Measurements from ENCODE around the gene ZNF423.

- no peak for TF ChIP-seq POLR2A (IDR thresholded peaks at IDR 0.05; ENCODE audit: low read depth, low read length)
- TF ChIP-seq SPI1 (IDR thresholded peaks at IDR 0.05; ENCODE audit: low read depth, low read length), result no peak
These were observed 315.1 kb downstream of the ZNF423 start for GRCh38 chr16:49540836-49541235.

All from GM12891 (cell line).